AG10803 (cell line): ENCODE results near the gene ZNF214.
"Not testable (repeated sequence)": the region's sequence is repeated elsewhere in the genome, so short reads cannot be mapped to it uniquely, and the experiment has no call there.

Experiments
- DNase-seq: peaks from one replicate; pipeline ENCODE4 v3.0.0; 2010; ENCODE audit warnings: low read depth
- H3K4me3 ChIP-seq: 2 replicates; pipeline ENCODE4 v1.5.1; 2011; ENCODE audit warnings: mild to moderate bottlenecking, low read length, control low read depth
- CTCF ChIP-seq: conservative IDR thresholded peaks from 2 replicates; pipeline ENCODE4 v1.5.1; 2011; ENCODE audit warnings: mild to moderate bottlenecking, low read length, control low read depth, inconsistent platforms

ZNF214 gene

GRCh38 chr11:6991227-6991626 lies 28.9 kb downstream of the ZNF214 start:
- H3K4me3 ChIP-seq: no peak overlapping the region
- no peak for TF ChIP-seq CTCF
- no peak for DNase-seq

GRCh38 chr11:6988506-6988905 lies 31.6 kb downstream of the ZNF214 start:
- peak; percentile 27 for DNase-seq
- H3K4me3 ChIP-seq: no peak overlapping the region
- TF ChIP-seq CTCF: no peak

GRCh38 chr11:6986487-6986886 lies 33.7 kb downstream of the ZNF214 start:
- no peak for DNase-seq
- no peak overlapping the region for H3K4me3 ChIP-seq
- TF ChIP-seq CTCF: no peak

GRCh38 chr11:6979365-6979764 lies 40.8 kb downstream of the ZNF214 start:
- no peak for TF ChIP-seq CTCF
- peak; percentile 32 for DNase-seq

GRCh38 chr11:6969854-6970253 lies 50.3 kb downstream of the ZNF214 start:
- not testable (repeated sequence) for H3K4me3 ChIP-seq
- DNase-seq: peak; percentile 21

More at GRCh38 chr11:6979365-6979764, 40.8 kb downstream of the ZNF214 start:
- no peak overlapping the region for H3K4me3 ChIP-seq

- peak; percentile 62 for DNase-seq
- TF ChIP-seq CTCF: no peak
- H3K4me3 ChIP-seq: no peak overlapping the region
These were observed 51.3 kb downstream of the ZNF214 start for GRCh38 chr11:6968816-6969215.

GRCh38 chr11:6962673-6963072 lies 57.5 kb downstream of the ZNF214 start:
- no peak overlapping the region for H3K4me3 ChIP-seq
- no peak for TF ChIP-seq CTCF
- peak; percentile 57 for DNase-seq

- no peak for TF ChIP-seq CTCF
- no peak overlapping the region for H3K4me3 ChIP-seq
- DNase-seq: no peak
These were observed 58.0 kb downstream of the ZNF214 start for GRCh38 chr11:6962141-6962540.

- not testable (repeated sequence) for H3K4me3 ChIP-seq, DNase-seq
These were observed 65.9 kb downstream of the ZNF214 start for GRCh38 chr11:6954248-6954647.
